GM12801 (cell line): ENCODE measurements around the gene OSBPL2.

ENCODE experiments used
- TF ChIP-seq, protein P1 (sequence below): IDR thresholded peaks from one replicate; pipeline ENCODE4 v1.5.1; 2011; ENCODE audit warnings: control low read depth; ENCODE audit not compliant: insufficient read length; ENCODE audit errors: extremely low read depth

The OSBPL2 gene

DNA sequence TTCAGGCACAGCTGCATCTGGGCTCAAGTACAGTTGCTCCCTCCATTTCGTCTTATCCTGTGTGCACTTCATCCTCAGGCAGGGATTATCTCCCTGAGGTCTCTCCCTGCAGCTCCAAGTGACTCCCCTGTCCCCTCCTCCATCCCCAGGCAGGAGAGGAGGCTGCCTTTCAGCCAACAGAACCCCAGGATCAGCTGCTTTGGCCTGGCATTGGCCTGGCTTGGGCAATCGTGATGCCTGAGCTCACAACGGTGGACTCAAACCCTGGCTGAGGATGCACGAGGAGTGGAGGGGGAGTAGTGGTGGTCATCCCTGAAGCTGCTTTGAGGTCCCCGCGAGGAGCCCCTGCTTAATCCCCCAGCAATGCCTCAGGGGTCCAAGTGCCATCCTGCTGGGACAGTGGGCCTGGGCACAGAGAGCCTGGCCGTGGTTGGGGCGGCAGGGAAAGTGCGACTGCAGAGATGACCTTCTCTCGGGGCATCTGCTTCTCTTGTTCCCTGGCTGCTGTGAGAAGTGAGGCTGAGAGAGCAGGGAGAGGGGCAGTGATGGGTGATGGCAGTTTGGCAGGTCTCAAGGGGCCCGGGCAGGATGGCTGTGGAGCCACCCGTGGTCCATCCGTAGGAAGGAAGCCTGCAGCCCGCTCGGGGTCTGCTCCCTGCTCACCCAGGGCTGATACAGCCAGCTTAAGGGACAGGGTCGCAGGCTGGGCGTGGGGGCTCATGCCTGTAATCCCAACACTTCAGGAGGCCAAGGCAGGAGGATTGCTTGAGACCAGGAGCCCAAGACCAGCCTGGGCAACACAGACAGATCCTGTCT lies 12.3 kb upstream of the OSBPL2 start:
- TF ChIP-seq, protein P1, sequence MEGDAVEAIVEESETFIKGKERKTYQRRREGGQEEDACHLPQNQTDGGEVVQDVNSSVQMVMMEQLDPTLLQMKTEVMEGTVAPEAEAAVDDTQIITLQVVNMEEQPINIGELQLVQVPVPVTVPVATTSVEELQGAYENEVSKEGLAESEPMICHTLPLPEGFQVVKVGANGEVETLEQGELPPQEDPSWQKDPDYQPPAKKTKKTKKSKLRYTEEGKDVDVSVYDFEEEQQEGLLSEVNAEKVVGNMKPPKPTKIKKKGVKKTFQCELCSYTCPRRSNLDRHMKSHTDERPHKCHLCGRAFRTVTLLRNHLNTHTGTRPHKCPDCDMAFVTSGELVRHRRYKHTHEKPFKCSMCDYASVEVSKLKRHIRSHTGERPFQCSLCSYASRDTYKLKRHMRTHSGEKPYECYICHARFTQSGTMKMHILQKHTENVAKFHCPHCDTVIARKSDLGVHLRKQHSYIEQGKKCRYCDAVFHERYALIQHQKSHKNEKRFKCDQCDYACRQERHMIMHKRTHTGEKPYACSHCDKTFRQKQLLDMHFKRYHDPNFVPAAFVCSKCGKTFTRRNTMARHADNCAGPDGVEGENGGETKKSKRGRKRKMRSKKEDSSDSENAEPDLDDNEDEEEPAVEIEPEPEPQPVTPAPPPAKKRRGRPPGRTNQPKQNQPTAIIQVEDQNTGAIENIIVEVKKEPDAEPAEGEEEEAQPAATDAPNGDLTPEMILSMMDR: no peak

DNA sequence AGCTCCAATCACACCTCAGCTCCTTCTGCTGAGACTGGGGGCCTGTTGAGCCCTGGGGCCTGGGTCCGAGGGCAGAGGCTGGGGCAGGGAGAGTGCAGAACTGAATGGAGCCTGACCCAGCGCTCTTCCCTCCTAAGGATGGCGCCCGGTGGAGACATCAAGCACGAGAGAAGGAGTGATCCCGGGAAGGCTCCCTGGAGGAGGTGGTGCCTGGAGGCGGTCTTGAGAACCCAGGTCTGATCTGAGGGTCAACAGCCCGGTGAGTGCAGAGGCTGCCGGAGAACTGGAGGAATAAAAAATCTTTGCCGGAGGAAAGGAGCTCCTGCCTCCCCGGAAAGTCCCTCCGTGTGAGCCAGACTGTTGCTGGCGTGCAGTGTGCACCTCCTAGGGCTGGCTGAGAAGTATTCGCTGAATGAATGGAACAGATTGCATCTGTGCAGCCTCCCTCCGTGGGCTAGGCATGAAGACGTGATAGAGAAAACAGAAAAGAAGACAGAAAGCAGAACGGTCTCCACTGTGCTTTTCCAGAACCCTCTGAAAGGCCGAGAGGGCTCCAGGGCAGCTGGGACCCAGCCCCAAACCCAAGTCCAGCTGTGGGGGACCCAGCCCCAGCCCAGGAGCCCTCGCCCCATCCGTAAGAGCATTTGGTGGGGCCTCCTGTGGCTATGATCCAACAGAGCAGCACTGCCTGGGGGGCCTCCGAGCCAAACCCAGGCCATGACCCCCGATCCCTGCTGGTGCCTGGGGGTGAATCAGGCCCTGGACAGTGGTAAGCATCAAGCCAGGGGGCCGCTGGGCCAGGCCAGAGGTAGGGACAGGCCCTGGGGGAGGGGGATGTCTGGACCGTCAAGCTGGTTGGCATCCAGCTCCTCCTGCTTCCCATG lies 11.4 kb upstream of the OSBPL2 start:
- TF ChIP-seq, protein P1: no peak

DNA sequence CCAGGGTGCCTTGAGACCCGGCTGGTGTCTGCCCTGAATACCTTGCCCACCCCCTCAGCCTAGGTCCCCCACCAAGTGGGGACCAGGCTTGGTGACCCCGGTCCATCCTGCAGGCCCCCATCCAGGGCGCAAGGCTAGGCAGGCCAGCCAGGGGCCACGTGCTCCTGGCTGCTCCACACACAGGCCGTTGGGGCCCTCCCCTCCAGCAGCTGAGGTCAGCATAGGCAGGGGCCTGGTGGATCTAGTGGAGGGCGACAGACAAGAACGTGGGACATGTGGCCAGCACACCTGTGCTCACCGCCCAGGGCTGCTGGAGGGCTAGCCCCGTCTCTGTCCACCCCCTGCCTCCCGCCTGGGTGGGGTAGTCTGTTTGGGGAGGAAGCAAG lies 10.7 kb upstream of the OSBPL2 start:
- TF ChIP-seq, protein P1: no peak

DNA sequence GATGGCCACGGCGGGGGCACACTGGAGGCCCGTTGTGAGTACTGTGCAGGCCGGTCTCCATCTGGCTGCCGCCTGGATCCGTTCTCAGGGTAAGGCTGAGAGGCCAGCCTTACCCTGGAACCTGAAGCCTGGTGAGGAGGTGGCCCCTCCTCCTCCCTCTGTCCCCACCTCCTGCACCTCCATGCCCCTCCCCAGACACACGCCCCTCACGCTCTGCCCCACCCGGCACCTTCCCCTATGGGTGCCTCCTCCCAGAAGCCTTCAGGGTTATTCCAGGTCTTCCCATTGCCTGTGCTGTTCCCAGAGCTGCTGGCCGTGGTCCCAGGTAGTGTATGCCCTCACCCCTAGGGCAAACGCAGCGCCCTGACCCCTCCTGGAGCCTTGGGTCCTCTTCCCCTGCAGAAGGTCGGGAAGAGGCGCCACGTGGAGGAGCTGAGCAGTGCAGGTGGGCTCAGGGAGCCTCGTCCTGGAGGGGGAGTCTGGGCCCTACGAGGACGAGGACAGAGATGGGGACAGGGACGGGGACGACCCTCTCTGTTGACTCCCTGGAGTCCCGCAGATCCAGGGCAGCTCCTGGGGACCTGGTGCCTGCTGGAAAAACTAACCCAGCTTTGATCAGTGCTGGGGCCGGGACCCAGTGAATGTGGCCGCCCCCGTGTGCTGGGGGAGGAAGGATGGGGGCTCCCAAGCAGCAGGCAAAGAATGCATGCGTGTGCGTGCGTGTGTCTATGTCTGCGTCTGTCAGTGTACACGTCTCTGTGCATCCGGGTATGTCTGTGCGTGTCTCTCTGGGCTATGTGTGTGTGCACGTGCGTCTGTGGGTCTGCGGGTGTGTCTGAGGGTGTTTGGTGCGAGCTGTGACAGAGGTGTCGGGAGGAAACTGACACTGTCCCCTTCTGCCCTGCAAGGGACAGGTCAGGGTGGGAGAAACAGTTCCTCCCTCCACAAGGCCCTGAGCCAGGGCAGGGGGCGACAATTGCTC lies 10.1 kb upstream of the OSBPL2 start:
- TF ChIP-seq, protein P1: no peak

DNA sequence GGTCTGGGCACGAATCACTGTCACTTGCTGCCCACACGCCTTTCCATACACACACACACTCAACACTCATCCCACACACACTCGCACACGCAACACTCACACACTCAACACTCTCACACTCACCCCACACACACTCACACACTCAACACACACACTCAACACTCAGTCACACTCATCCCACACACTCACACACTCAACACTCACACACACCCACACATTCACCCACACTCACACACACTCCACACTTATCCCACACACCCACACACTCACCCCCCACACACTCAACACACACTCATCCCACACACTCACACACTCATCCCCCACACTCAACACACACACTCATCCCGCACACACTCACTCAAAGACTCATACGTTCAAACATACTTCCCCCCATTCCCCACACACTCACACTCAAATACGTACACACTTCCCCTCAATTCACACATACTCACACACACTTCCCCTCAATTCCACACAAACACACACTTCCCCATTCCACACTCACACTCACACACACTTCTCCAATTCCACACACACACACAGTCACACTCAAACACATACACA lies 9.3 kb upstream of the OSBPL2 start:
- TF ChIP-seq, protein P1: no peak

DNA sequence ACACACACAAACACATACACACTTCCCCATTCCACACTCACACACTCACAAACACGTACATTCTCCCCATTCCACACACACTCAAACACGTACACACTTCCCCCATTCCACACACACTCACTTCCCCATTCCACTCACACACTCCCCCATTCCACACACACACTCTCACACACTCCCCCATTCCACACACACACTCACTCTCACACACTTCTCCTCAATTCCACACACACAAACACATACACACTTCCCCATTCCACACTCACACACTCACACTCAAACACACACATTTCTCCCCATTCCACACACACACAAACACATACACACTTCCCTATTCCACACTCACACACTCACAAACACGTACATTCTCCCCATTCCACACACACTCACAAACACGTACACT lies 8.7 kb upstream of the OSBPL2 start:
- TF ChIP-seq, protein P1: no peak

DNA sequence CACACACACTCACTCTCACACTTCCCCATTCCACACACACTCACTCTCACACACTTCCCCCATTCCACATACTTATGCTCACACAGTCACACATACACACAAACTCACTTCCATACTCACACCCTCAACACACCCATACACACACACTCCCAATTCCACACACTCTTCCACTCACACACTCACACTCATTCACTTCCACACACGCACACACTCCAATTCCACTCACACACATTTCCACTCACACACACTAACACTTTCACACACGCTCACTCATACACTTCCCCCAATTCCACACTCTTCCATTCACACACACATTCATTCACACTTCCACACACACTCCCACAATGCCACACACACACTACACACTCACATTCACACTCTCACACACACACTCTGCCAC lies 8.0 kb upstream of the OSBPL2 start:
- TF ChIP-seq, protein P1: no peak
